Amygdala (tissue), 56 donors: ENCODE data around the gene SPATA13.

Source experiments
- DNase-seq, 56 donors: peaks; one replicate each; lab custom pipeline; 2025; lab: John Stamatoyannopoulos, UW

Gene SPATA13

DNA sequence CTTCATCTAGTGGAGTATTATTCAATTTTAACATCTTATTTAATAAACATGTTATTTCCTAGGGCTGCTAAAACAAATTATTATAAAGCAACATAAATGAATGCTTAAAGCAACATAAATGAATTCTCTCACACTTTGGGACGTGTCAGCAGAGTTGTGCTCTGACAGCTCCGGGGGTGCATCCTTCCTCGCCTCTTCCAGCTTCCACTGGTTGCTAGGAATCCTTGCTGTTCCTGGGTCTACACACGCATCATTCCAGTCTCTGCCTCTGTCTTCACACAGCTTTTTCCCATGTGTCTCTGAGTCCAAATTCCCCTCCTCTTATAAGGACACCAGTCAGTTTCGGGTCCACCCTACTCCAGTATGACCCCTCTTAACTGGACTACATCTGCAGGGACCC is 21.6 kb upstream of the SPATA13 start:
- no peak for DNase-seq

DNA sequence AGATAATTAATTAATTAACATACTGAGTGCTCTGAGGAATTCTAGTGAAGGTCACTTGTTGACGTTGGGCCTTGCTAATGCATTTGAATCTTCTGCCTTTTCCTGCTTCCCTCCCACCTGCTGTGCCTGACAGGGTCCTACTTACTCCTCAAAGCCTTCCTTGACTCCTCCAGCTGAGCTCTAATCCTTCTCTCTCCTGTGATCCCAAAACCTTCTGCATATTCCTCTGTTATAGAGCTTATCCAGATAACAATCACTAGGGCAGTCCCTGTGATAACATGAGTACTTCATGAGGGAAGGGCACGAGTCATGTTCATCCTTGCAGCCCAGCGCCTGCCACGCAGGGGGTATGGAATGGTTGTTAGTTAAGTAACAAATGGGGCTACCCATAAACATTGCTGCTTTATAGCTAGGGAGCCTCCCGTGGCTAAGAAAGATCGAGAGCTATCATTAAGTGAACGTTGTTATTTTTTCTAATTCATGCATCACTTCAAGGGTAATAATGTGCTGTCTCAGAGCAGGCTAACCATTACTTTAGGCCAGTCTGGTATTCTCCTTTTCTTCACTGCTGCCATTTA is 19.1 kb upstream of the SPATA13 start:
- DNase-seq, result no peak

DNA sequence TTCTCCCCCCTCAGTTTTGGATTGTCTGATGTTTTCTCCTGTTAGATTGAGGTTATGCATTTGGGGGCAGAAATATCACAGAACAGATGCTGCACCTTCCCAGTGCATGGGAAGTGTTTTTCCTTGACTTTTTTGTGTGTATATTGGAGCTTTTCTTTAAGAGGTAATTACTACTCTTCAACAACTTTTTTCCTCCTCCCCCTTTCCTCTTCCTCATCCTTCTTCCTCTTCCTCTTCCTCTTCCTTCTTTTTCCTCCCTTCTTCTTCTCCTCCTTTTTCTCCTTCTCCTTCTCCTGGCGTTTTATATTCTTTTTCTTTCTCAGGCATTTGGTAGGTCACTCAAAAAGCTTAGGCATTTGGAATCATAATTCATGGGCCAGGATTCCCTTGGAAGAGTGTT is 18.1 kb upstream of the SPATA13 start:
- DNase-seq, result no peak

DNA sequence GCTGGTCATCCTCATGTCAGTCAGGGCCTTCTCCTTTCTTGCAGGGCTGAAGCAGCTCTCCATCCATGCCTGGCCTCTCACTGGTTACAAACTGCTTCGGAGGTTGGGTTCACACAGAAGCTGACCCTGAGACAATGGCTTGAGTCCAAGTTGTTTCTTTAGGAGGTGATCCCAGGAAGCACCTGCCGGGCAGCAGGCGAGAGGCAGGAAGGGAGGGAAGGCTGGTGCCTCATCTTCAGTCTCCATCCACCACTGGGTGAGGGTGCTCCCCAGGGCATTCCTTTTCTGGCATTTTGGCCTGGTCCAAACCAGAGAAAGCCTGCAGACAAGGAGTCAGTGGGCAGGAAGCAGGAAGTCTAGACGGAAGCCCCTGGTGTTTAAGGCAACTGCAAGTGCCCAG is 17.6 kb upstream of the SPATA13 start:
- DNase-seq, result no peak

DNA sequence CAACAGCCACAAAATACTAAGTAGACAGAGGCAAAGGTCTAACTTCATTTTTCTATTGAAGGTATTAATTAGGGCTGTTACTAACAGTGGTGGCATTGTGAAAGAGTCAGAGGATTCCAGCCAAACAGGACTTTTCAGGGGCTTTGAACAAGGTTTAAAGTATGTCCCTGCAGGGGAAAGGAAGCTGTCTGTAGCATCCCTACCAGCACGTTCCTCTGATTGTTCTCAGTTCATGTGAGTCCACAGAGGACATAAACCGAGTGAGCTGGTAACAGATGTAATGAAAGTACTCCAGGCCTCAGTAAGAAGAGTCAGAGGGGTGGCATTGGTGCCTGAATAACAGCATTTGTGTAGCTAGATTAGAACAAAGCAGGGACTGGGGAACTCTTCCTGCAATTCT is 15.3 kb upstream of the SPATA13 start:
- no peak for DNase-seq

DNA sequence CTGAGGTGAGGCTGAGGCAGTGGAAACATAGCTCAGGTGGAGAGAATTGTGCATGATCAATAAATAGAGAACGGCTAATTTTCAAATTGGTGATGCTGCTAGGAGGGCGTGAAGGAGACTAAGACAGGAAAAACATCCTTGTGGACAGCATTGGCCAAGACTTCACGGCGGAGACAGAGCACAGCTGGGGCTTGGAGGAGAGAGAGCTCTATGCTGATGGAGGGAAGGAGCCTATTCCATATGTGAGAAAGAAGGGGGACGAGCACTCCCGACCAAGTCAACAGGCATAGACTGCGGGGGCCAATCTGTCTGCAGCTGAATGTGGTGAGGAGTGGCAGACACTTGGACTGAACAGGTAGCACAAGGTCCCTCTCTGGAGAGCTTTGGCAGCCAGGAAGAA is 14.8 kb upstream of the SPATA13 start:
- no peak for DNase-seq

DNA sequence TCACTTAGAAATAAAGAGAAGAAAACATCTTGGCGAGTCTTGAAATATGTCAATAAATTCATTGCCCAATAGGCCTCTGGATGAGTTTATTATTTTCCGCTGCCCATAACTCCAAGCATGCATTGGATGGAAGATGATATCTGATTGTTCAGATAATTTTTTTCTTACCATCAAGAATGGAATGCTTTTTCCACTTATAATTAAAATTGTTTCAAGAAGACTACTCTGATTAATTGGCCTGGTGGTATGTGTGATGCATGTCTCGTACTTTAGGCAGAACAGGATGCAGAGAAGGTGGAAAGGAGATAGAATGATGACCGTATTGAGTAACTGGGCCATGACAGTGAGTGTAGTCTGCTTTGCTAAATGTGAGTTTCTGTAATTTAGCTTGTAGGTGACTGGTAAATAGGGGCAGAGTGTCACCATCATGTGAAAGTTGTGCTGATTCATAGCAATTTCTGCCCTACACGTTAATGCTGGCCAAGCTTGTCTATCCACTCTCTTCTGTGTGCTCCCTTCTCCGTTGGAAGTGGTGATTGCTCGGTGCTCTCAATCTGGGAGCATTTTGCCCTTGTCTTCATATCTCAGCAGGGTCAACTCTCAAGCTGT is 13.5 kb upstream of the SPATA13 start:
- no peak for DNase-seq

DNA sequence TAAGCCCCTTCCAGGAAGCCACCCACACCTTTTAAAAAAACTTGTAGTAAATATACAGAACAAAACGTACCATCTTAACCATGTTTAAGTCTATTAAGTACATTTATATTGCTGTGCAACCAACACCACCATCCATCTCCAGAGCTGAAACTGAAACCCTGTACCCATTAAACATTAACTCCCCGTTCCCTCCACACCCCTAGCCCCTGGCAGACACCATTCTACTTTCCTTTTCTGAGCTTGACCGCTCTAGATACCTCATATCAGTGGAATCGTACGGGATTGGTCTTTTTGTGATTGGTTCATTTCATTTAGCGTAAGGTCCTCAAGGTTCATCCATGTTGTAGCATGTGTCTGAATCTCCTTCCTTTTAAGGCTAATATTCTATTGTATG is 13.0 kb upstream of the SPATA13 start:
- DNase-seq, result no peak

DNA sequence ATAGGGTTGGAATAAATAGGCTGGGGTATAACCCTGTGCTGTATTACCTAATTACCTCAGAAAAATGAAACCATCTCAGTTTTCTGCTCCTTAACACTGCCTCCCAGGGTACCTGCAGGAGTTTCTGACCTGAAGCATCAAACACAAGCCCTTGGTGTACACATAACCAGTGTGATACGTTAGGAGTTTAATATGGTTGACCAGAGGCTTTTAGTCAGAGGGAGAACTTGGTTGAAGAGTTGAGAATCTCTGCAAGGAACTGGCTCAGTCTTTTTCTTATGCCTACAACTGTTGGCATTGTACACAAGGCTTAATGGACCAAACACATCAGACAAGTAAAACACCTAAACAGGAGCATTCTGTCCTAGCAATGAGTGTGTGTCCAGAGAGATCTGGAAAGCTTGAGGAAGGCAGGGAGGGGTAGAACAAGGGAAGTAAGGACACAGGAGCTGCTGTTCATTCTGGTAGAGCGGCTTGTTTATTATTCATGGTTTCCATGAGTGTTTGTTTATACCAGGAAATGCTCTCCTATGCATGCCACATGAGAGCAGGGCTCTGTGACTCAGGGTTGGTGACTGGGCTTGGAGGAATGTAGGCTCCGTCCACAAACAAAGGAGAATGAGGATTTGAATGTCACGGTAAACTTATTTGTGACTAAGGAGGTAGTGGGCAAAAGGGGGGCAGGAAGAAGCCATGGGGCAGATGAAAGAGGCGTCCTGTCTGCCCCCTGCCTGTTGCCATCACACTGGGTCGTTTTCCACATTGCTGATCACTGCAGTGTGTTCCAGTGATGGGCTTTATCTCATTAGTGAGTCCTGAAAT is 11.9 kb upstream of the SPATA13 start:
- DNase-seq, result peak in 1 of 56 donors; percentile 15

DNA sequence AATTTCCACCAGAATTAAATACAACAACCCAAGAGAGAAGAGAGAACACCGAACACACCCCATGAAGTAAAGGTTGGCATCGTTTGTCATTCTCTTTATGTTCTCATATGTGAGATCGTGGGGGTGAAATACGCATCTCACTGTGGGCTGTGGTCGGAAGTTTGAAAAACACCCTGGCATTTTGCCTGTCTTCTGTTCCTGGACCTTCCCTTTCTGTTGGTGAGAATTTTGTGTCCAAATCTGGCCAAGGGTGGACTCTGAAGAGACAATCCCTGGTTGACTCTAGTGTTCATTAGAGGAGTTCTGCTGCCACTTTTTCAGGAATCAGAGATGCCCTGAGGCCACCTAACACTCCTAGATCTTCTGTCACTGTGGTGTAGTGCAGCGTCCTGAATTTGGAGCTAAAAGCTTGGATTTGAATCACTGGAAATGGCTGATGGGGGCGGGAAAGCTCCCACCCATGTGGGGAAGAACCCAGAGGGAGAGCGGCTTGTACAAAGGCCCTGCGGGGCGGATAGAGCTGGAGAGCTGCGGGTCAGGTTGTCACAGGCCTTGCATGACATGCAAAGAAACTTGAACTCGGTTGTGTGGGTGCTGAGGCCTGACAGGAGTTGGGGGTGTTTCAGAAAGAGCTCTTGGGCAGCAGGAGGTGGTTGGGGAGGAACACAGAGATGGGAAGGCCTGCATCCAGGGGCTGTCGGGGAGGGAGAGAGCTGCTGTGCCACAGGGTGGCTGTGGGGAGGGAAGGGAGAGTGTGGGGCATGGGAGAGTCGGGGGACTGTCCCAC is 11.1 kb upstream of the SPATA13 start:
- no peak for DNase-seq

DNA sequence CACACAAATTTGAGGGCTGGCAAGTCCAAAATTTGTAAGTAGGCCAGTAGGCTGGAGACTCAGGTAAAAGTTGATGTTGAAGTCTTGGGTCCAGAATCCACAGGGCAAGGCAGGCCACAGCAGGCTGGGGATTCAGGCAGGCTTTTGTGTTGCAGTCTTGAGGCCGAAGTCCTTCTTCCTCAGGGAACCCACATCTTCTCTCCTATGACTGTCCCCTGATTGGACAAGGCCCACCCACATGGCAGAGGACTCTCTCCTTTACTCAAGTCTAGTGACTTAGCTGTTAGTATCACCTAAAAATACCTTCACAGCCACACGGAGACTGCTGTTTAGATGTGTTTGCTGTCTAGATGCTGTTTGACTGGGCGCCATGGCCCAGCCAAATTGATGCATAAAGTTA is 9.9 kb upstream of the SPATA13 start:
- no peak for DNase-seq

DNA sequence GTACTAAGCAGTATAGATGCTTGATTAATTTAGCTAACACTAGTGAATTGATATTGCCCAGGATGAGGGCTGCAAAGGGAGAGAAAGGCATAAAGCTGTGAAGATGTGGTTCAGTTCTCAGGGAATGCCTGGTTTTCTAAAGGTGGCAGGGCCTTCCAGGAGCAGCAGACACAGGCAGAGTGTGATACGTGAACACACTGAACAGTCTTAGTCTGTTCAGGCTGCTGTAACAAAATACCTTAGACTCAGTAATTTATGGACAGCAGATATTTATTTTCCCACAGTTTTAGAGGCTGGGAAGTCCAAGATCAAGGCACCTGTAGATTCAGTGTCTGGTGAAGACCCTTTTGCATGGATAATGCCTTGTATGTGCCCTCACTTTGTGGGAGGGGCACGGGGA is 8.7 kb upstream of the SPATA13 start:
- no peak for DNase-seq

DNA sequence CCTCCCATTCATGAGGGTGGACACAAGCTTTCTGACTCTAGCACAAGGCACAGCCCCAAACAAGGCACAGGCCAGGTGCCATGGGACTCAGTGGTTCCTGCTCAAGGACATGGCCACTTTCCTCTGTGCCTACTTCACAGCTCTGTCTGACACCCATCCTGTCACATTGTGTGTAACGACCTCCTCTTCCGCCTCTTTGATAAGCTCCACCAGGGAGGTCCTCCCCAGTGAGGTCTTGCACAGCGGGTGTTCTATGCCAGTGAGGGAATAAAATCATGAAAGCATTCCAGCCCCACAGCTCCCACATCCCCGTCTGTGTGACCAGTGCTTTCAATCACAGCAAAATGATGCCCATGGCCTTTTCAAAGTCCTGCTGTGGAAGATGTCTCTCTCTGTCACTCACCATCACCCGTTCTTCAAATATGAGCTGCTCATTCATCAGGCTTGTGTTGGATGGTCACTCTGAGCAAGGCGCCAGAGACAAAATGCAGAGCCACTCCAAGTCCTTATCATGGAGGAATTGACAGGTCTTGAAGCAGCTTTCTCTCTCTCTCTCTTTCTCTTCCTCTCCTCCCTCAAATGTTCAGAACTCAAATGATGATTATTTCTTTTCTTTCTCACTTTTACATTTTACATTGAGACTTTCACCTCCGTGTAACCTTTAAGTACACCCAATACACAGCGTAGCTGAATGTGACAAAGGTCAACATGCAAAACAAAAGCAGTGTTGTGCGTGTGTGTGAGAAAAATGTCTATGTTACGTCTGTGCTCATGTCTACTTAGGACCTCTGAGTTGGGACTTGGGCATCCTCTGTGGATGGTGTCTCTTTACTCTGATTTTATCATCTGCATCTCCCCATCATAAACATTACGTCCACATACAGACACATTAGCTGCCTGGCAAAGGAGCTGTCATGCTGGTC is 8.0 kb upstream of the SPATA13 start:
- no peak for DNase-seq

DNA sequence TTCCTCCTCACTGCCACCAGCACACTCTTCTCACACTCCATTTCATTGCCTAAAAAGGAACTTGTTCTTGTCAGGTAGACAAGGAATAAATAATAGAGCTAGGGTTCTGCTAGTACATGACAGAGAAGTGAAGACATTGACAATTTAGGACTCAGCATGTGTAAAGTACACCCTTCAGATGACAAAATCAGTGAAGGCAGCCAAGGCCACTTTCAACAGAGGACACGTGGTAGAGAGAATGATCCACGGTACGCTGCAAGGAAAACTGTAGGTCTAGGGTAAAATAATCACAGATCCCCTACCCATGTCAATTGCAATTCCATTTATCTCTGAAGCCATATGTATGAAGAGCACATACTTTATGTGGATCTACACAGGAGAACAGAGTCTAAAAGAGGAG is 7.2 kb upstream of the SPATA13 start:
- DNase-seq, result no peak

DNA sequence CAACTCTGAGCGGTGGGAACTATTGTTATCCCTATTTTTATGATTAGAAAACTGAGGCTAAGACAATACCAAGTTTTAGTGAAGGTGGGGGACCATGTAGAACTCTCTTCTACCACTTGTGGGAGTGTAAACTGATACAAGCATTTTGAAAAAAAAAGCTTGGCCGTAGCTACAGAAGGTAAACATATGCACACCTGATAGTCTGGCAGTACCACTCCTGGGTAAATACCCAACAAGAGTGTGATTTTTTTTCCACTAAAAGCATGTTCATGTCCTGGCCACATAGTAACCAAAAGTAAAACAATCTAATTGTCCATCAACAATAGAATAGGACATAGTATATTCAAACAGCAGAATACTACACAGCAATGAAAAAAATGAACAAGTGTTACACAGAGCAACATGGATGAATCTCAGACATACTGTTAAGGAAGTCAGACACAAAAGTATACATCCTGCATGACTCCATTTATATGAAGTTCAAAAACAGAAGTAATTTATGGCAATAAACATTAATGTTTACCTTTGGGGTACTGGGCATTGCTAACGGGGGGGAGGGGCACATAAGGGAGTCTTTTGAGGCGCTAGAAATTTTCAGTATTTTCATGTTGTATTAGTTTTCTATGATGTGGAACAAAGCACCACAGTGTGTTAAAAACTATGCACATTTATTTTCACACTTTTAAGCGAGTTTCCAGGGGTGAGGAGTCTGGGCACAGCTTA is 6.4 kb upstream of the SPATA13 start:
- no peak for DNase-seq

DNA sequence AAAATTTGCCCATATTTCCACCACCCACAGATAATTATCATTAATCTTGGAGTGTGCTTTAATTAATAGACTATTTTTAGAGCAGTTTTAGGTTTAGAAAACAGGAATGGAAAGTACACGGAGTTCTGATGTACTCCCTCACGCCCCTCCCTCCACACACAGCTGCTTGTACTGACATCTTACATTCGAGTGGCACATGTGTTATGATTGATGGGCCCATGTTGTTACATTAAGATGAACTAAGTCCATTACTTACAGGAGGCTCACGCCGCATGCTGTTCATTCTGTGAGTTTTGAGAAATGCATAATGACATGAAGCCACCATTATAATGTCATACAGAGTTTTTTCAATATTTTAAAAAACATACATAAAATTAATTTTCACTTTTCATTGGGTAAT is 1.2 kb upstream of the SPATA13 start:
- DNase-seq, result peak in 1 of 56 donors; percentile 18

DNA sequence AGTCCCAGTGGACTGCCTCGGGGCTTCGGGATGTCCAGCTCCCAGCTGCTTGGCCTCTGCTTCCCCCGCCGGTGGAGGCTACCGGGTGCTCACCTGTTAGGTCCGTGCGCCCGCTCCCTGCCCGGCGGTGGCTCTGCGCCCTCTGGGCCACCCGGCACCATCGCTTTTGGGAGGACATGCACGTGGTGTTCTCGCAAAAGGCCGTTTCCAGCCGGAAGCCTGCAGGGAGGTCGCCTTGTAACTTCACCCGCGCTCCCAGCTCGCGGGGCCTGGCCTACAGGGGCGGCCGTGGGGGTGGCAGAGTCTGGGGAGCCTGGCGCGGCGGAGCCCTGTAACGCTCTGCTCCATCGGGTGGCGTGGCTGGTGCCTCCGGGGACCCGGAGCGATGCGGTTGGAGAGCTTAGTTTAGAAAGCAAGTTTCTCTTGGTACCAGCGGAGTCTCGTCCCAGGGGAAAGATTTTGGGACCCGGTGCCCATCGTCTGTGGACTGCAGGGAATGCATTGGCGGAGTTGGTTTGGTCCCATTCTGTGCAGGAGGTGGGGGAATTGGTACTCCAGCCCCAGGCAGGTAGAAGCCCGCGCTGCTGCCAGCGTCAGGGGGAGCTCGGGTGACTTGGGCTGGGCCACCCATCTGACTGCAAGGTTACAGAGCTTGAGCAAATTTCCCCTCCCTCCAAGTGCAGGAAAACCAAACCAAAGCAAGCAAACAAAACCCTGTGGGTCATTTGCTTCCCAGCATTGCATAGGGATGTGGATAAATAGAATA is 673 bp downstream of the SPATA13 start:
- peak in 23 of 56 donors; percentile 14 to 67 (median 48) for DNase-seq

DNA sequence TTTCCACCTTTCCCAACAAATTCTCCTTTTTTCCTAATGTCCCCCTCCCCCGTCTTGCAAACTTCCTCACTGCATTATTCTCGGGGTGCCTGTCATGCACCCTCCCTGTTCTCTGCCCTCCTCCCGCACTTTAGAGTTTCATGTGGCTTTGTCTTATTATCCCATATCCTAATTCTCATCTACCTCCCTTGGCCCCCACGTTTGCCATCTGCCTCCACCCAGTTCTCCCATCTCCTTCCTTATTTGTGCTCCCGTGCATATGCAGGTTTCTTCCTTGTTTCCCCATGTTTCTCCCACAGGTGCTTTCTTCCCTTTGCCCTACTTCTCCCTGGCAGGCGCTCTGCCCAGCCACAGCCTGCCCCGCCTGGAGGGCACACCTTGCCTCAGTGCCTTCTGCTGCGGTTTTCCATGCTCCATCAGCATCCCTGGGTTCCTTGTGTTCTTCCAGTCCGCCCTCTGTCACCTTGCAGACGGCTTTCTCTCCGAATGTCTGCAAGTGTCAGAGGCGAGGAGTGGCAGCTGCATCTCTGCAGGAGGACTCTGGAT is 1.5 kb downstream of the SPATA13 start:
- DNase-seq, result no peak
